PC-9 (cell line): ENCODE data around the gene ERGIC1. TPM values are rescaled to one million over a fixed set of nuclear protein-coding genes. Genes with fewer than 3 reads are reported as not detected.

ENCODE experiments used
- BruUV-seq: library from RNA; stranded (reverse); fragments of 400-500 nt; replicated peaks from 2 replicates; lab custom pipeline; 2021; lab: Mats Ljungman, UMichigan
- CTCF ChIA-PET: fragments of 300-600 bp; sonication (Branson Sonifier 250); formaldehyde crosslinking; loops from one replicate; lab custom pipeline; 2022; ENCODE audit warnings: antibody characterized with exemption; lab: Charles Lee
- POLR2A ChIA-PET: fragments of 300-600 bp; sonication (Branson Sonifier 250); formaldehyde crosslinking; loops from one replicate; lab custom pipeline; 2022; ENCODE audit warnings: antibody characterized with exemption; ENCODE audit not compliant: unreplicated experiment; lab: Charles Lee
- DNase-seq, 2 experiments: peaks; one replicate each; pipeline versions ENCODE4 v3.0.0 to v3.0.0-alpha.2; 2015 to 2022; ENCODE audit warnings: mixed read lengths in 1 of 2
- H2AFZ ChIP-seq: fragments of 200-600 bp; sonication (generic); 2 replicates; pipeline ENCODE4 v1.8.1; 2017; ENCODE audit warnings: antibody characterized with exemption
- H3F3A ChIP-seq: fragments of 200-600 bp; sonication (generic); 2 replicates; pipeline ENCODE4 v1.8.1; 2017; ENCODE audit warnings: antibody characterized with exemption, mild to moderate bottlenecking, low read depth; ENCODE audit not compliant: insufficient read depth
- H3K27ac ChIP-seq: fragments of 200-600 bp; sonication (generic); 2 replicates; pipeline ENCODE4 v1.6.1; 2016; ENCODE audit warnings: mixed run types
- H3K27me3 ChIP-seq: fragments of 200-600 bp; sonication (generic); 2 replicates; pipeline ENCODE4 v1.6.1; 2016; ENCODE audit warnings: low read depth, mixed run types; ENCODE audit not compliant: insufficient read depth
- H3K36me3 ChIP-seq: fragments of 200-600 bp; sonication (generic); 2 replicates; pipeline ENCODE4 v1.6.1; 2016; ENCODE audit warnings: low read depth, mixed run types
- H3K4me1 ChIP-seq: fragments of 200-600 bp; sonication (generic); replicated peaks from 2 replicates; pipeline ENCODE4 v1.6.1; 2016; ENCODE audit warnings: mixed run types; ENCODE audit not compliant: insufficient read depth
- H3K4me2 ChIP-seq: fragments of 200-600 bp; sonication (generic); 2 replicates; pipeline ENCODE4 v1.6.1; 2017; ENCODE audit warnings: mixed run types
- H3K4me3 ChIP-seq: fragments of 200-600 bp; sonication (generic); 2 replicates; pipeline ENCODE4 v1.6.1; 2016; ENCODE audit warnings: mixed run types
- H3K79me2 ChIP-seq: fragments of 200-600 bp; sonication (generic); 2 replicates; pipeline ENCODE4 v1.6.1; 2017; ENCODE audit warnings: low read depth, mixed run types
- H3K9me2 ChIP-seq: fragments of 200-600 bp; sonication (generic); 2 replicates; pipeline ENCODE4 v1.8.1; 2017; ENCODE audit warnings: mild to moderate bottlenecking; ENCODE audit not compliant: insufficient read depth
- H3K9me3 ChIP-seq: fragments of 200-600 bp; sonication (generic); 2 replicates; pipeline ENCODE4 v1.8.1; 2016; ENCODE audit warnings: low read depth; ENCODE audit not compliant: insufficient read depth
- H4K20me1 ChIP-seq: fragments of 200-600 bp; sonication (generic); 2 replicates; pipeline ENCODE4 v1.8.1; 2017; ENCODE audit not compliant: insufficient read depth
- CTCF ChIP-seq: fragments of 200-600 bp; sonication (generic); conservative IDR thresholded peaks from 2 replicates; pipeline ENCODE4 v1.6.1; 2017; ENCODE audit warnings: mixed run types, antibody characterized with exemption, mild to moderate bottlenecking, moderate library complexity
- EZH2 ChIP-seq: fragments of 200-600 bp; sonication (generic); IDR thresholded peaks from 2 replicates; pipeline ENCODE4 v1.8.0; 2017; ENCODE audit warnings: antibody characterized with exemption, low read depth
- intact Hi-C: fragments of 100-400 bp; cut with micrococcal nuclease; formaldehyde crosslinking; loops from one replicate; pipeline ENCODE4 v1.10.0; 2022; ENCODE audit not compliant: unreplicated experiment
- total RNA-seq: library from RNA; stranded (reverse); gene quantifications from 2 replicates; pipeline ENCODE4 v1.2.3, GENCODE V29; 2021

The ERGIC1 gene
- total RNA-seq, 1 experiment from 2014 or later = 159 TPM

GRCh38 chr5:172904643-172905345 is 70.7 kb downstream of the ERGIC1 start:
- Histone ChIP-seq H4K20me1 (no peaks in the 10 kb centered on the region), H3K36me3 (no peaks in the 10 kb centered on the region), H3K27me3 (no peaks in the 10 kb centered on the region), H3K9me2 (no peaks in the 10 kb centered on the region), H3K4me1 (peaks cover 51% of the 10 kb centered on the region), H3K9me3 (no peaks in the 10 kb centered on the region), H3K4me2 (peak overlapping the region; percentile 74), H3K4me3 (peak overlapping the region; percentile 30; the same call in 1 of the 2 replicates), H3K27ac (peak overlapping the region; percentile 99), H3F3A (peaks cover 55% of the 10 kb centered on the region), H2AFZ (no peak overlapping the region), H3K79me2 (peaks cover 8% of the 10 kb centered on the region; the same call in 1 of the 2 replicates)
- BruUV-seq = no TSS peak
- DNase-seq = peak; percentile 97 to 98
- CTCF ChIA-PET = interaction anchor here (0.6 to 1.9 kb wide), 6 partner anchors 26 to 670 kb away, joined by 3 to 12 read pairs (median 5); partner anchors contain the start of gene DUSP1
- no peak for TF ChIP-seq EZH2
- no peak for TF ChIP-seq CTCF
- intact Hi-C loops = loop anchor here (1.0 to 2.0 kb wide), 10 partner anchors 27 to 187 kb away; partner anchors contain the start of gene RPL26L1
- POLR2A ChIA-PET = interaction anchor here (0.5 to 1.6 kb wide), 10 partner anchors 46 to 898 kb away, joined by 3 to 20 read pairs (median 4); partner anchors contain the start of genes DUSP1 and RPL26L1

- peak overlapping the region; percentile 30; the same call in 1 of the 2 replicates for H3K4me3 ChIP-seq
- H3K9me3 ChIP-seq = no peaks in the 10 kb centered on the region
- ChIA-PET CTCF (interaction anchor here (0.7 to 1.9 kb wide), 4 partner anchors 25 to 191 kb away, joined by 4 to 12 read pairs (median 8); partner anchors contain the start of gene DUSP1), POLR2A (interaction anchor here (0.6 to 1.6 kb wide), 9 partner anchors 31 to 379 kb away, joined by 3 to 22 read pairs (median 4); partner anchors contain the start of gene DUSP1)
- H4K20me1 ChIP-seq = no peaks in the 10 kb centered on the region
- peaks cover 51% of the 10 kb centered on the region for H3K4me1 ChIP-seq
- H2AFZ ChIP-seq = no peak overlapping the region
- peak overlapping the region; percentile 99 for H3K27ac ChIP-seq
- peak overlapping the region; percentile 74 for H3K4me2 ChIP-seq
- TF ChIP-seq CTCF = no peak
- TF ChIP-seq EZH2 = no peak
- H3K79me2 ChIP-seq = peaks cover 8% of the 10 kb centered on the region; the same call in 1 of the 2 replicates
- BruUV-seq = TSS peak; percentile 89
- H3F3A ChIP-seq = peaks cover 50% of the 10 kb centered on the region
- no peaks in the 10 kb centered on the region for H3K36me3 ChIP-seq
- no peaks in the 10 kb centered on the region for H3K9me2 ChIP-seq
- no peak for DNase-seq
- intact Hi-C loops = loop anchor here (1.0 to 2.0 kb wide), 4 partner anchors 37 to 188 kb away; partner anchors contain the start of gene RPL26L1
- H3K27me3 ChIP-seq = no peaks in the 10 kb centered on the region
Observed at GRCh38 chr5:172905346-172906140, 71.5 kb downstream of the ERGIC1 start.

GRCh38 chr5:172906436-172906835 is 72.4 kb downstream of the ERGIC1 start:
- Histone ChIP-seq H3F3A (peaks cover 41% of the 10 kb centered on the region), H3K4me1 (peaks cover 46% of the 10 kb centered on the region), H3K9me2 (no peaks in the 10 kb centered on the region), H2AFZ (no peak overlapping the region), H3K27me3 (no peaks in the 10 kb centered on the region), H3K4me3 (no peak overlapping the region), H3K4me2 (peak overlapping the region; percentile 74), H3K27ac (peak overlapping the region; percentile 99), H3K36me3 (no peaks in the 10 kb centered on the region), H3K79me2 (peaks cover 8% of the 10 kb centered on the region; the same call in 1 of the 2 replicates), H4K20me1 (no peaks in the 10 kb centered on the region), H3K9me3 (no peaks in the 10 kb centered on the region)
- intact Hi-C loops = no loop called here
- no TSS peak for BruUV-seq
- DNase-seq = no peak
- TF ChIP-seq EZH2 (no peak), CTCF (no peak)
- CTCF ChIA-PET = interaction anchor here (0.5 kb wide), 1 partner anchor 105 kb away, joined by 5 read pairs; no protein-coding TSS in a partner anchor
- POLR2A ChIA-PET = interaction anchor here (0.7 kb wide), 1 partner anchor 129 kb away, joined by 4 read pairs; no protein-coding TSS in a partner anchor
